ACC112 (cell line): Measurements from ENCODE around the gene KDM1B.

ENCODE experiments used
- H2AFZ ChIP-seq: fragments of 200-600 bp; sonication (generic); one replicate; pipeline ENCODE4 v1.6.0; 2017; ENCODE audit warnings: antibody characterized with exemption, low read length; ENCODE audit not compliant: unreplicated experiment
- H3K27ac ChIP-seq: fragments of 200-600 bp; sonication (generic); 2 replicates; pipeline ENCODE4 v1.5.1; 2014; ENCODE audit warnings: low read depth, mild to moderate bottlenecking, antibody characterized with exemption, low read length, moderate library complexity
- H3K27me3 ChIP-seq: fragments of 200-600 bp; sonication (generic); 2 replicates; pipeline ENCODE4 v1.6.1; 2014; ENCODE audit warnings: mild to moderate bottlenecking, antibody characterized with exemption, low read length, moderate library complexity, mixed read lengths; ENCODE audit not compliant: insufficient read depth
- H3K36me3 ChIP-seq: fragments of 200-600 bp; sonication (generic); 2 replicates; pipeline ENCODE4 v1.6.1; 2016; ENCODE audit warnings: mild to moderate bottlenecking, antibody characterized with exemption, low read length, moderate library complexity, mixed read lengths; ENCODE audit not compliant: insufficient read depth
- H3K4me1 ChIP-seq: fragments of 200-600 bp; sonication (generic); one replicate; pipeline ENCODE4 v1.6.1; 2016; ENCODE audit warnings: low read length, mixed read lengths; ENCODE audit not compliant: insufficient read depth, unreplicated experiment, control insufficient read depth
- H3K4me3 ChIP-seq: fragments of 200-600 bp; sonication (generic); 2 replicates; pipeline ENCODE4 v1.5.1; 2014; ENCODE audit warnings: mild to moderate bottlenecking, low read depth, low read length
- H3K79me2 ChIP-seq: fragments of 200-600 bp; sonication (generic); one replicate; pipeline ENCODE4 v1.6.0; 2016; ENCODE audit warnings: low read length; ENCODE audit not compliant: control insufficient read depth, unreplicated experiment, insufficient read depth

KDM1B gene

GRCh38 chr6:18132346-18132745 lies 22.9 kb upstream of the KDM1B start:
- no peaks in the 10 kb centered on the region; the same call in 1 of the 2 replicates for H3K36me3 ChIP-seq
- no peak overlapping the region for H3K4me3 ChIP-seq
- no peak overlapping the region for H3K27ac ChIP-seq
- H3K27me3 ChIP-seq = no peaks in the 10 kb centered on the region
- H3K79me2 ChIP-seq = no peaks in the 10 kb centered on the region
- H3K4me1 ChIP-seq = no peaks in the 10 kb centered on the region
- H2AFZ ChIP-seq = no peak overlapping the region

DNA sequence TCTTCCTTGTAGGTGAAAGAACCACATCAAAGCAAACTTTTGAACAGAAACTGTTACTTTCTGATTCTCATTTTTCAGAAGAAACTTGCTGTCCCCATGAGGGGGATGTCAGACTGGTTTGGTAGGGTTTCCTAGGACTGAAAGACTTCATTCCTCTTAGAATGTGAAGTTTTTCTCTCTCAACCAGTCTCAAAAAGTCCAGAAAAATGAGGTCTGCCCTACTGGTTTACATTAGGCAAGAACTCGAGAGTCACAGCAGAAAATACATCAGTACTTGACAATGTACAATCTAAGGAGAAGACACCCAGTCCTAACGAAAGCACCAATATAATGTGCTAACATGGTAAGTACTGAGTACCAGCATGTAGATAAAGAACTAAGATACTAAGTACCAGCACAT lies 20.1 kb upstream of the KDM1B start:
- H3K36me3 ChIP-seq = peaks cover 10% of the 10 kb centered on the region; the same call in 1 of the 2 replicates
- no peak overlapping the region for H2AFZ ChIP-seq
- H3K79me2 ChIP-seq = no peaks in the 10 kb centered on the region
- H3K27me3 ChIP-seq = no peaks in the 10 kb centered on the region
- H3K27ac ChIP-seq = no peak overlapping the region
- no peaks in the 10 kb centered on the region for H3K4me1 ChIP-seq
- H3K4me3 ChIP-seq = no peak overlapping the region

DNA sequence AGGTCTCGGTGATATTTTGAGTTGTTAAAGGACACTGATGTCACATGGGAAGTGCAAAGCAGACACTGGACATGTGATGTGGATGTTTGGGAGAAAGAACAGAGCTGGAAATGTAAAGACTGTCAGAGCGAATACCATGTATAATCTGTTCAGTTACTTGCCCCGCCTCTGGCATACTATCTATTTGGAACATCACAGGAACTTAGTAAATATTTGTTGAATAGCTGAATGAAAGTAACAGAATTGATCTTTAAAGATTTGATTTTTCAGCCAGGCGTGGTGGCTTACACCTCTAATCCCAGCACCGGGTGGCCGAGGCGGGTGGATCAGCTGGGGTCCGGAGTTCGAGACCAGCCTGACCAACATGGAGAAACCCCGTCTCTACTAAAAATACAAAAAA lies 19.0 kb upstream of the KDM1B start:
- Histone ChIP-seq H3K4me1 (no peaks in the 10 kb centered on the region), H3K27ac (no peak overlapping the region), H3K79me2 (no peaks in the 10 kb centered on the region), H3K36me3 (peaks cover 10% of the 10 kb centered on the region; the same call in 1 of the 2 replicates), H3K27me3 (no peaks in the 10 kb centered on the region), H3K4me3 (no peak overlapping the region), H2AFZ (no peak overlapping the region)

GRCh38 chr6:18138906-18139305 lies 16.3 kb upstream of the KDM1B start:
- Histone ChIP-seq H3K4me3 (no peak overlapping the region), H3K27me3 (no peaks in the 10 kb centered on the region), H3K4me1 (no peaks in the 10 kb centered on the region), H2AFZ (no peak overlapping the region), H3K27ac (no peak overlapping the region), H3K36me3 (peaks cover 10% of the 10 kb centered on the region), H3K79me2 (no peaks in the 10 kb centered on the region)

- no peaks in the 10 kb centered on the region for H3K27me3 ChIP-seq
- no peak overlapping the region for H2AFZ ChIP-seq
- peaks cover 10% of the 10 kb centered on the region for H3K36me3 ChIP-seq
- H3K4me3 ChIP-seq = no peak overlapping the region
- H3K4me1 ChIP-seq = no peaks in the 10 kb centered on the region
- H3K27ac ChIP-seq = no peak overlapping the region
- H3K79me2 ChIP-seq = no peaks in the 10 kb centered on the region
Observed at GRCh38 chr6:18139935-18140621, 15.1 kb upstream of the KDM1B start.

GRCh38 chr6:18141805-18142590 lies 13.2 kb upstream of the KDM1B start:
- no peak overlapping the region for H2AFZ ChIP-seq
- H3K27me3 ChIP-seq = no peaks in the 10 kb centered on the region
- H3K27ac ChIP-seq = no peak overlapping the region

GRCh38 chr6:18142591-18142861 lies 12.7 kb upstream of the KDM1B start:
- Histone ChIP-seq H3K4me1 (peaks cover 7% of the 10 kb centered on the region), H3K36me3 (peaks cover 10% of the 10 kb centered on the region), H3K27ac (no peak overlapping the region), H2AFZ (no peak overlapping the region), H3K4me3 (no peak overlapping the region), H3K79me2 (no peaks in the 10 kb centered on the region), H3K27me3 (no peaks in the 10 kb centered on the region)

More at GRCh38 chr6:18141805-18142590, 13.2 kb upstream of the KDM1B start:
- Histone ChIP-seq H3K4me3 (no peak overlapping the region), H3K4me1 (peaks cover 2% of the 10 kb centered on the region), H3K79me2 (no peaks in the 10 kb centered on the region), H3K36me3 (peaks cover 10% of the 10 kb centered on the region)

DNA sequence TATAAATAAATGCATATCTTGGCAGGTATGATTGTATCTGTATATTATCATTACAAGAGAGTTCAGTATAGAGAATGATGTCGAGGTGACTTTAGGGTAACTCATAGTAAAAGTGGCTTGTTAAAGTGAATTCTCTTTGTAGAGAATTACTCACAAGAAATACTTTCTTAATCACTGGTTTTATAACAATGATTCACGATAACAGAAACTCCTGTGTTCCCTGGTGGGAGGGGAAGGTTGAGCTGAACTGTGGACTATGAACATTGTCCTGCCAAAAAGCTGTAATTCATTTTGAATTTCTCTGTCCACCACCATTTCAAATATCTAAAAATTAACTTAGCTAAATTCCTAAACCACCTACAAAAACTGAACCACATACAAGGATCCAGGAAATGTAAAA lies 8.1 kb upstream of the KDM1B start:
- Histone ChIP-seq H3K36me3 (no peaks in the 10 kb centered on the region; the same call in none of the 2 replicates), H3K27ac (peak overlapping the region; percentile 77), H2AFZ (no peak overlapping the region), H3K27me3 (no peaks in the 10 kb centered on the region), H3K4me3 (no peak overlapping the region), H3K4me1 (peaks cover 22% of the 10 kb centered on the region), H3K79me2 (no peaks in the 10 kb centered on the region)

DNA sequence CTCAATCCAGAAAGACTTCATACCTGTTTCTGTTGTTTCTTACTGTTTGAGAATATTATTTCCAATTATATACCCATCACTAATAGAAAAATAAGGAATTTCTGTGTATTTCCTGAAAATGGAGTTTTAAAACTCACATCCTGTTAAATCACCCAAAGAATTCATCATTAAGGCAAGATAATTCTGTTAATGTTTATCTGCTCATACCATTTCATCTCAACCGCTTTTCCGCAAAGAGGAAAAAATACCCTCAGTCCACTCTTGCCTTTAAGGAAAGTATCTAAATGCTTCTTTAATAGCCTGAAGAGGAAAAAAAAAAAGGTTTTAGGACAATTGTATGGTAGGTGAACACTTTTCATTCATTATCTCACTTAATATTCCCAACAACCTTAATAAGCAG lies 7.6 kb upstream of the KDM1B start:
- Histone ChIP-seq H3K27me3 (no peaks in the 10 kb centered on the region), H3K79me2 (no peaks in the 10 kb centered on the region), H3K4me3 (no peak overlapping the region), H3K4me1 (peaks cover 24% of the 10 kb centered on the region), H3K36me3 (no peaks in the 10 kb centered on the region; the same call in none of the 2 replicates), H2AFZ (no peak overlapping the region), H3K27ac (peak overlapping the region; percentile 77)

- Histone ChIP-seq H3K4me3 (no peak overlapping the region), H3K27me3 (no peaks in the 10 kb centered on the region), H3K4me1 (peaks cover 33% of the 10 kb centered on the region), H2AFZ (no peak overlapping the region), H3K27ac (peak overlapping the region; percentile 77), H3K36me3 (no peaks in the 10 kb centered on the region; the same call in 1 of the 2 replicates), H3K79me2 (no peaks in the 10 kb centered on the region)
Observed at GRCh38 chr6:18148304-18149025, 6.8 kb upstream of the KDM1B start.
